GM12878 (cell line): ENCODE measurements around the gene XRCC6. TPM values are rescaled to one million over a fixed set of nuclear protein-coding genes. Genes with fewer than 3 reads are reported as not detected.

Experiments
- ATAC-seq: fragments of 200-7000 bp; cut with Tn5 transposase; 3 replicates; pipeline ENCODE4 v1.9.1; 2020; ENCODE audit warnings: mild to moderate bottlenecking, moderate library complexity
- BruUV-seq: library from RNA; stranded (reverse); fragments of 400-500 nt; replicated peaks from 2 replicates; lab custom pipeline; 2021; lab: Mats Ljungman, UMichigan
- CTCF ChIA-PET: fragments of 300-600 bp; sonication (Branson Sonifier 250); formaldehyde crosslinking; extraction: SDS; loops from one replicate; lab custom pipeline; 2021; ENCODE audit warnings: inconsistent platforms; lab: Yijun Ruan, JAX
- POLR2A ChIA-PET: fragments of 350-600 bp; formaldehyde crosslinking; extraction: SDS; loops from one replicate; lab custom pipeline; 2021; ENCODE audit warnings: inconsistent platforms; lab: Charles Lee
- RAD21 ChIA-PET: fragments of 300-600 bp; sonication (Branson Sonifier 250); formaldehyde crosslinking; loops from one replicate; lab custom pipeline; 2023; ENCODE audit warnings: antibody characterized with exemption; ENCODE audit not compliant: unreplicated experiment; lab: Charles Lee
- SMC1A ChIA-PET: fragments of 300-600 bp; sonication (Branson Sonifier 250); formaldehyde crosslinking; loops from one replicate; lab custom pipeline; 2023; ENCODE audit not compliant: unreplicated experiment, uncharacterized antibody; lab: Charles Lee
- DNase-seq: peaks from one replicate; pipeline ENCODE4 v3.0.0-alpha.2; 2011; ENCODE audit warnings: low read depth, low spot score
- FAIRE-seq: peaks from 3 replicates; lab custom pipeline; 2011; peaks lifted over from hg19 to GRCh38; lab: Jason Lieb, UNC
- H2AFZ ChIP-seq: 2 replicates; pipeline ENCODE4 v1.6.0; 2011; ENCODE audit warnings: low read depth, low read length, control low read depth; ENCODE audit not compliant: control insufficient read depth
- H3K27ac ChIP-seq: 2 replicates; pipeline ENCODE4 v1.5.1; 2011; ENCODE audit warnings: control low read depth; ENCODE audit not compliant: control insufficient read depth, insufficient read depth
- H3K27me3 ChIP-seq, 2 experiments: replicated peaks in 1 of 2; 2 replicates each; pipeline versions ENCODE4 v1.6.0 to v1.6.1; 2011; ENCODE audit warnings: low read length in 1 of 2; ENCODE audit not compliant: control insufficient read depth in 2 of 2, insufficient read depth in 2 of 2
- H3K36me3 ChIP-seq, 2 experiments: 2 replicates each; pipeline ENCODE4 v1.5.1; 2011; ENCODE audit warnings: low read length in 1 of 2; ENCODE audit not compliant: control insufficient read depth in 2 of 2, insufficient read depth in 2 of 2
- H3K4me1 ChIP-seq: 2 replicates; pipeline ENCODE4 v1.6.1; 2011; ENCODE audit warnings: mild to moderate bottlenecking, low read length, moderate library complexity, mixed read lengths; ENCODE audit not compliant: control insufficient read depth, insufficient read depth
- H3K4me2 ChIP-seq: 2 replicates; pipeline ENCODE4 v1.6.0; 2011; ENCODE audit warnings: control low read depth; ENCODE audit not compliant: control insufficient read depth, insufficient read depth
- H3K4me3 ChIP-seq: fragments of 200-600 bp; sonication (generic); 2 replicates; pipeline ENCODE4 v1.5.1; 2016
- H3K79me2 ChIP-seq: 2 replicates; pipeline ENCODE4 v1.6.0; 2011; ENCODE audit warnings: low read length; ENCODE audit not compliant: control insufficient read depth, insufficient read depth
- H3K9ac ChIP-seq: 2 replicates; pipeline ENCODE4 v1.8.0; 2011; ENCODE audit warnings: low read length, control low read depth, mixed read lengths; ENCODE audit not compliant: control insufficient read depth, insufficient read depth
- H3K9me3 ChIP-seq: replicated peaks from 3 replicates; pipeline ENCODE4 v1.5.1; 2011; ENCODE audit warnings: mild to moderate bottlenecking, low read length; ENCODE audit not compliant: control insufficient read depth, insufficient read depth
- H4K20me1 ChIP-seq: 2 replicates; pipeline ENCODE4 v1.6.0; 2011; ENCODE audit not compliant: control insufficient read depth, insufficient read depth
- ATF3 ChIP-seq: IDR thresholded peaks from 2 replicates; pipeline ENCODE4 v1.6.1; 2011; ENCODE audit warnings: low read depth, mild to moderate bottlenecking, low read length, moderate library complexity, borderline replicate concordance; ENCODE audit errors: extremely low read depth
- CEBPZ ChIP-seq: fragments of 150-350 bp; IDR thresholded peaks from 2 replicates; pipeline ENCODE4 v1.6.1; 2016; ENCODE audit warnings: low read depth, low read length
- CREM ChIP-seq: IDR thresholded peaks from 2 replicates; pipeline ENCODE4 v1.6.1; 2014; ENCODE audit warnings: antibody characterized with exemption, low read depth
- E2F4 ChIP-seq: IDR thresholded peaks from 2 replicates; pipeline ENCODE4 v1.6.1; 2012; ENCODE audit warnings: low read depth, low read length, improper control_type of control experiment
- NFYA ChIP-seq: IDR thresholded peaks from 2 replicates; pipeline ENCODE4 v1.6.1; 2011; ENCODE audit warnings: low read depth, mild to moderate bottlenecking, low read length, improper control_type of control experiment, borderline replicate concordance
- REST ChIP-seq: IDR thresholded peaks from 2 replicates; pipeline ENCODE4 v1.6.1; 2012; ENCODE audit warnings: mild to moderate bottlenecking, low read depth, low read length
- SUPT20H ChIP-seq: IDR thresholded peaks from 2 replicates; pipeline ENCODE4 v1.6.1; 2011; ENCODE audit warnings: low read depth, mild to moderate bottlenecking, low read length, moderate library complexity, borderline replicate concordance; ENCODE audit not compliant: control insufficient read depth
- ZNF384 ChIP-seq: IDR thresholded peaks from 2 replicates; pipeline ENCODE4 v1.6.1; 2012; ENCODE audit warnings: low read depth, mild to moderate bottlenecking, low read length, improper control_type of control experiment, borderline replicate concordance
- WGBS: methylation state at CpG from one replicate; pipeline ENCODE4 v1.1.6; 2016; ENCODE audit warnings: low lambda C conversion rate; ENCODE audit not compliant: insufficient replicate concordance, insufficient coverage; ENCODE audit errors: missing lambda C conversion rate; 5-methylcytosine and 5-hydroxymethylcytosine counted together
- in situ Hi-C: fragments of 300-500 bp; cut with MboI; formaldehyde crosslinking; loops from 9 replicates; pipeline ENCODE4 v1.14.3; 2018; ENCODE audit warnings: mixed read lengths
- intact Hi-C: fragments of 100-400 bp; cut with micrococcal nuclease; formaldehyde crosslinking; loops from one replicate; pipeline ENCODE4 v1.14.2; 2022; ENCODE audit not compliant: unreplicated experiment
- polyA plus RNA-seq, 11 experiments: library from polyadenylated mRNA; depleted of rRNA in 4 of 11; unstranded in 6 of 11; stranded (reverse) in 5 of 11; fragments of >200 nt; fragmentation: Nextera tagmentation in 4 of 11; fragmentation: Illumina TruSeq in 1 of 11; extraction: Ambion mirVana in 4 of 11; extraction: Trizol in 1 of 11; gene quantifications; 1 replicate in 1 of 11; 2 replicates in 10 of 11; pipeline versions ENCODE4 v1.2.1 to v1.2.3, GENCODE V29; 2011 to 2016; ENCODE audit warnings: inconsistent platforms in 2 of 11, missing spikeins in 2 of 11, low read depth in 1 of 11
- total RNA-seq, 4 experiments: library from RNA; depleted of rRNA in 3 of 4; stranded (reverse); fragments of >200 nt in 3 of 4; fragmentation: Illumina TruSeq in 1 of 4; extraction: Trizol in 1 of 4; gene quantifications; 2 replicates each; pipeline versions ENCODE4 v1.2.1 to v1.2.3, GENCODE V29; 2013 to 2021

Gene XRCC6
- total and polyA plus RNA-seq, 10 of the 15 experiments (the other 5 are each of a cell fraction or from before 2014, with no cell fraction given): 186 to 718 (median 348) TPM

GRCh38 chr22:41638124-41638523 is 17.0 kb downstream of the XRCC6 start (continued):
- no peak for TF ChIP-seq CREM
- TF ChIP-seq ZNF384: no peak

- ChIA-PET CTCF (no interaction called here), RAD21 (no interaction called here), SMC1A (interaction anchor here (0.6 kb wide), 1 partner anchor 16 kb away, joined by 3 read pairs; no protein-coding TSS in a partner anchor), POLR2A (interaction anchor here (0.7 to 1.4 kb wide), 3 partner anchors 13 to 49 kb away, joined by 4 to 9 read pairs (median 7); partner anchors contain the start of genes DESI1, PMM1 and XRCC6)
- no peak overlapping the region for H3K4me2 ChIP-seq
- ATAC-seq (no peak), FAIRE-seq (no peak), DNase-seq (no peak)
- H3K9me3 ChIP-seq: no peaks in the 10 kb centered on the region
- no peak overlapping the region for H3K27ac ChIP-seq
- no peaks in the 10 kb centered on the region for H3K4me1 ChIP-seq
- no peaks in the 10 kb centered on the region for H3K79me2 ChIP-seq
- no peak overlapping the region for H2AFZ ChIP-seq
- no peaks in the 10 kb centered on the region for H3K27me3 ChIP-seq
- WGBS: 98% methylated on average over 4 of the region's 5 CpGs
- H4K20me1 ChIP-seq: no peaks in the 10 kb centered on the region; the same call in 1 of the 2 replicates
- H3K36me3 ChIP-seq: peaks cover 23 to 32% of the 10 kb centered on the region in 2 experiments
- intact Hi-C loops: no loop called here
- no peak overlapping the region for H3K4me3 ChIP-seq
- in situ Hi-C loops: no loop called here
- BruUV-seq: no TSS peak
- no peak overlapping the region for H3K9ac ChIP-seq
- TF ChIP-seq ATF3 (no peak), SUPT20H (no peak), E2F4 (no peak), NFYA (no peak), CEBPZ (no peak), REST (no peak)
Measured at GRCh38 chr22:41638748-41639147, 17.7 kb downstream of the XRCC6 start.
